RWPE1 (cell line): ENCODE measurements around the gene RNF19B.
"Not testable (repeated sequence)": the region's sequence is repeated elsewhere in the genome, so short reads cannot be mapped to it uniquely, and the experiment has no call there.

Experiments
- CTCF ChIA-PET: fragments of 350-600 bp; sonication (Branson Sonifier 250); formaldehyde crosslinking; extraction: SDS; loops from one replicate; lab custom pipeline; 2021; lab: Yijun Ruan, JAX
- POLR2A ChIA-PET: fragments of 400-600 bp; formaldehyde crosslinking; extraction: SDS; loops from one replicate; lab custom pipeline; 2020; ENCODE audit warnings: antibody characterized with exemption; ENCODE audit not compliant: low non-redundant PET; lab: Yijun Ruan, JAX
- DNase-seq: peaks from one replicate; pipeline ENCODE4 v3.0.0; 2012; ENCODE audit warnings: low spot score
- H3K27ac ChIP-seq: fragments of 450-650 bp; 2 replicates; pipeline ENCODE4 v1.5.1; 2017
- TF ChIP-seq, protein P1 (sequence below): fragments of 450-650 bp; conservative IDR thresholded peaks from 2 replicates; pipeline ENCODE4 v1.5.1; 2017; ENCODE audit warnings: low read depth, mild to moderate bottlenecking

The RNF19B gene

DNA sequence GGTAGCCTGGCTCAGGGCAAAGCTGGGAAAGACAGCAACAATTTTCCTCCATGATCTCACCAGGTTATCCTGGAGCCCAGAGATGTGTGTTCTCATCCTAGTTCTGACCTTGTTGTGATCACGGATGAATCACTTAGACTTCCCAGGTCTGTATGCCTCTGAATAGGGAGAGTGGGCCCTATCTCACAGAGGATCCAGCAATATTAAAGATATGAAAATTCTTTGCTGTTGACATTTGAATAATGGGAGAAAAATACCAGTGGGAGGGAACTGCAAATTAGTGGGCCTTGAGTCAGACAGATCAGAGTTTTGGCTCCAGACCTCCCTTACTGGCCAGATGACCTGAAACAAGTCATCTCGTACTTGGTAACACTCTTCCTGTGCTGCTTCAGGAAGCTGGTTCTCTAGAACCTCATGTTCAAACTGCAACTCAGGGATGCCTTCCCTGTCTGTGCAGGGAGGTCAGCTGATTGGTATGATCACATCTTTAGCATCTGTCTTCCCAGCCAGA is 32.8 kb upstream of the RNF19B start:
- ChIA-PET POLR2A (no interaction called here), CTCF (no interaction called here)
- H3K27ac ChIP-seq = peak overlapping the region; percentile 72
- TF ChIP-seq, protein P1, sequence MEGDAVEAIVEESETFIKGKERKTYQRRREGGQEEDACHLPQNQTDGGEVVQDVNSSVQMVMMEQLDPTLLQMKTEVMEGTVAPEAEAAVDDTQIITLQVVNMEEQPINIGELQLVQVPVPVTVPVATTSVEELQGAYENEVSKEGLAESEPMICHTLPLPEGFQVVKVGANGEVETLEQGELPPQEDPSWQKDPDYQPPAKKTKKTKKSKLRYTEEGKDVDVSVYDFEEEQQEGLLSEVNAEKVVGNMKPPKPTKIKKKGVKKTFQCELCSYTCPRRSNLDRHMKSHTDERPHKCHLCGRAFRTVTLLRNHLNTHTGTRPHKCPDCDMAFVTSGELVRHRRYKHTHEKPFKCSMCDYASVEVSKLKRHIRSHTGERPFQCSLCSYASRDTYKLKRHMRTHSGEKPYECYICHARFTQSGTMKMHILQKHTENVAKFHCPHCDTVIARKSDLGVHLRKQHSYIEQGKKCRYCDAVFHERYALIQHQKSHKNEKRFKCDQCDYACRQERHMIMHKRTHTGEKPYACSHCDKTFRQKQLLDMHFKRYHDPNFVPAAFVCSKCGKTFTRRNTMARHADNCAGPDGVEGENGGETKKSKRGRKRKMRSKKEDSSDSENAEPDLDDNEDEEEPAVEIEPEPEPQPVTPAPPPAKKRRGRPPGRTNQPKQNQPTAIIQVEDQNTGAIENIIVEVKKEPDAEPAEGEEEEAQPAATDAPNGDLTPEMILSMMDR = no peak
- DNase-seq = no peak

DNA sequence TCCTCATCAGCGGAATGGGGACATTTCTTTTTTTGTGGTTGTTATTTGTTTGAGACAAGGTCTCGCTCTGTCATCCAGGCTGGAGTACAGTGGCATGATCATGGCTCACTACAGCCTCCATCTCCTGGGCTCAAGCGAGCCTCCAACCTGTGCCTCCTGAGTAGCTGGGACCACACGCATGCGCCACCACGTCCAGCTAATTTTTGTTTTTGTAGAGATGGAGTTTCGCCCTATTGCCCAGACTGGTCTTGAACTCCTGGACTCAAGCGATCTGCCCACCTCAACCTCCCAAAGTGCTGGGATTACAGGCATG is 28.7 kb upstream of the RNF19B start:
- POLR2A ChIA-PET, DNase-seq: not testable (repeated sequence)
- CTCF ChIA-PET = interaction anchor here (1.2 to 2.9 kb wide), 3 partner anchors 8 to 60 kb away, joined by 4 to 7 read pairs (median 4); no protein-coding TSS in a partner anchor
- peak overlapping the region; percentile 98 for H3K27ac ChIP-seq

DNA sequence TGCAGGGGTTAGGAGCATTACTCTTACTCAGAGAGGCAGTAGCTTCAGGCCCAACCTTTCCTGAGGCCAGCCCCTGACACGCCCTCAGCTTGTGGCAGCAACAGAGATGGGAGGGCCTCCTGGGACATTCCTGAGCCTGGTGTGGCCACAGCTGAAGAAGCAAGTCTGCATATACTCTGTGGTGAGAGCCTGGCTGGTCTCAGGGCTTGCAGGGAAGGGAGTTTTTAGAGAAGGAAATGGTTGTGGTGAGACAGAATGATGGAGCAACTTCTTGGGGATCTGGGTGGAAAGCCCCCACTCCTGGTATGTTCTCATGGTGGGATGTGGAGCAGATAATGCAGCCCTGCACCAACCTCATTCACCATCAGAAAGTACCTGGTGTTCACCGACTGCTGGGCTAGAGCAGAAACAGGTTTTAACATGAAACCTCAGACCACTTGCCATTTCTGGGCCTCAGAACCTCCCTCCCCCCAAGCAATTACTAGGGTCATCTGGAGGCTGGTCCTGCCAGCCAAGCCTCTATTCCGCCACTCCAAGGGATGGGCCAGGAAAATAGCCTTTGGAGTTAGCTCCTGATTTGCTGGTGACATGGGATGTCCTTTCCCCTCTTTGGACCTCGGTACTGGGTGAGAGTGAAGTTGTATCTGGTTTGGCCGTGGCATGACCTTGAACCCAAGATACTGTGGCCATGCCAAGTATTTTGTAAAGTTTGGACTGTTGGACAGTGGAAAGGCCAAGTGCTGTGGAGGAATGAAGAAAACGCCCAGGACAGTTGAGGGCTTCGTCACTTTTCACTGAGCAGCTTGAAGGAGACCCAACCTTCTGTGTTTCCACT is 28.1 kb upstream of the RNF19B start:
- ChIA-PET POLR2A (interaction anchor here (0.9 to 1.1 kb wide), 2 partner anchors 14 to 29 kb away, joined by 3 to 6 read pairs; partner anchors contain the start of gene RNF19B), CTCF (interaction anchor here (0.6 to 2.9 kb wide), 7 partner anchors 9 to 102 kb away, joined by 3 to 7 read pairs (median 4); no protein-coding TSS in a partner anchor)
- TF ChIP-seq, protein P1 = no peak

DNA sequence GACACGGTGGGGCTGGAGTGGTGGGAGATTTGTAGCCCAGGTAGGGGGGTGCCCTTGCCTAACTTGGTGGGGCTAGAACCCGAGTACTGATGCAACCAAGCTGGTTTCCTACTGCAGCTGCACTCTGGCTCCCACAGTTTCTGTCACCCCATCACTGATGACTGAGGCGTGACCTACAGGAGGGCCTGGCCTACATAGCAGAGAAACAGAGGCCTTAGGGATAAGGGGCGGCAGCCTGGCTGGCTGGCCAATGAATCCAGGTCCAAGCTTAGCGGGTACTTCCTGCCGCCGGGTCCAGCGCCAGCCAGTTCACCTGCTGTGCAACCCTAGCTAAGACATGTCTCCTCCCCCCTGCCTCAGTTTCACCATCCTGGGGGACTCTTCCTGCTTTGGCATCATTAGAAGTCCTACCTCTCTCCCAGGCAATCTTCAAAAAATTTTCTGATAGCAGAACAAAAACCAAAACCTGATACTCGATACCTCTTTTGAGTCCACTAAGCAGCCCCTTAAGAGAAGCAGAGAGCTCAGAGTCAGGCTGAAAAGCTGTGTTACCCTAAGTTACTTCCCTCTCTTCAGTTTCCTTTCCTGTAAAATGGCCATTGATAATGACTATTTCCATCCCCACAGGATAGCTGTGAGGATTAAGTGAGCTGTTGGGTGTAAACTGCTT is 27.3 kb upstream of the RNF19B start:
- CTCF ChIA-PET = interaction anchor here (0.6 to 2.9 kb wide), 7 partner anchors 10 to 101 kb away, joined by 3 to 7 read pairs (median 4); no protein-coding TSS in a partner anchor
- POLR2A ChIA-PET = interaction anchor here (0.9 to 1.1 kb wide), 2 partner anchors 15 to 28 kb away, joined by 3 to 6 read pairs; partner anchors contain the start of gene RNF19B
- H3K27ac ChIP-seq = peak overlapping the region; percentile 98
- TF ChIP-seq, protein P1 = no peak
- no peak for DNase-seq

More for the DNA sequence above, 28.1 kb upstream of the RNF19B start:
- peak overlapping the region; percentile 98 for H3K27ac ChIP-seq
- peak; percentile 94 for DNase-seq

DNA sequence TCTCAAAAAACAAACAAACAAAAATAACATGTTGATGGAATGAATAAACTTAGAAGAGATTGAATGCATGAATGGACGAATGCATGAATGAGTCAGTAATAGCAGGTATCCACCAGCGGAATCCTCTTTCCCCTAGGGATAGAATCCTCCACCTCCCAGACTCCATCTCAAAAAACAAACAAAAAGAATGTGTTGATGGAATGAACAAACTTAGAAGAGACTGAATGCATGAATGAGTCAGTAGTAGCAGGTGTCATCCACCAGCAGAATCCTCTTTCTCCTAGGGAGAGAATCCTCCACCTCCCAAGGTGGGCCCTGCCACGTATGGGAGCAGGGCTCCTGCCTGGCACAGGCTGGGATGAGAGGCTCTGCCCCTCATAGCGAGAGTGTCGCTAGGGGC is 26.8 kb upstream of the RNF19B start:
- ChIA-PET POLR2A (no interaction called here), CTCF (interaction anchor here (2.9 kb wide), 1 partner anchor 10 kb away, joined by 7 read pairs; no protein-coding TSS in a partner anchor)
- peak overlapping the region; percentile 98 for H3K27ac ChIP-seq
- DNase-seq = peak; percentile 60
- TF ChIP-seq, protein P1 = no peak

DNA sequence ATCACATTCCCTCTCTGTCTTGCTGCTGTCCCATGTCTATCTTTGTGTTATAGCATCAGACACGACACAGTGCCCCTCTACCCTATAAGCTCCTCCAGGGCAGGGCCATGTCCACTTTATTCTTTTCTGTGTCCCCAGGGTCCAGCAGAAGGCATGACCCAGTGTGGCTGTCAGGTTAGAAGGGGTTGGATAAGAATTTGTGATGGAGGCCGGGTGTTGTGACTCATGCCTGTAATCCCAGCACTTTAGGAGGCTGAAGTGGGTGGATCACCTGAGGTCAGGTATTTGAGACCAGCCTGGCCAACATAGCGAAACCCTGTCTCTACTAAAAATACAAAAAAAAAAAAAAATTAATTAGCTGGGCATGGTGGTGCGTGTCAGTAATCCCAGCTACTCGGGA is 26.3 kb upstream of the RNF19B start:
- peak overlapping the region; percentile 98 for H3K27ac ChIP-seq
- ChIA-PET CTCF (interaction anchor here (2.9 kb wide), 1 partner anchor 11 kb away, joined by 7 read pairs; no protein-coding TSS in a partner anchor), POLR2A (no interaction called here)
- TF ChIP-seq, protein P1 = no peak
- DNase-seq = no peak
